Activated CD8-positive, alpha-beta memory T cell treated with anti-CD3 and anti-CD28 coated beads, Interleukin-2, amount 50 U/mL, for 48 hours (primary cell): ENCODE measurements around the gene UTF1.

Experiments used
- DNase-seq: peaks from one replicate; pipeline ENCODE4 v3.0.0-alpha.2; 2020

Gene UTF1

GRCh38 chr10:133279326-133280226, 49.6 kb downstream of the UTF1 start:
- no peak for DNase-seq

GRCh38 chr10:133280391-133281059, 50.5 kb downstream of the UTF1 start:
- no peak for DNase-seq

GRCh38 chr10:133281084-133281483, 51.1 kb downstream of the UTF1 start:
- DNase-seq: no peak
